GM12872 (cell line): ENCODE data around the gene PET117.

Experiments
- CTCF ChIP-seq: IDR thresholded peaks from 3 replicates; pipeline ENCODE4 v1.5.1; 2011; ENCODE audit warnings: low read depth, mild to moderate bottlenecking, low read length, moderate library complexity; ENCODE audit not compliant: insufficient read depth

PET117 gene

GRCh38 chr20:18139832-18140231 lies 2.2 kb downstream of the PET117 start:
- no peak for TF ChIP-seq CTCF

DNA sequence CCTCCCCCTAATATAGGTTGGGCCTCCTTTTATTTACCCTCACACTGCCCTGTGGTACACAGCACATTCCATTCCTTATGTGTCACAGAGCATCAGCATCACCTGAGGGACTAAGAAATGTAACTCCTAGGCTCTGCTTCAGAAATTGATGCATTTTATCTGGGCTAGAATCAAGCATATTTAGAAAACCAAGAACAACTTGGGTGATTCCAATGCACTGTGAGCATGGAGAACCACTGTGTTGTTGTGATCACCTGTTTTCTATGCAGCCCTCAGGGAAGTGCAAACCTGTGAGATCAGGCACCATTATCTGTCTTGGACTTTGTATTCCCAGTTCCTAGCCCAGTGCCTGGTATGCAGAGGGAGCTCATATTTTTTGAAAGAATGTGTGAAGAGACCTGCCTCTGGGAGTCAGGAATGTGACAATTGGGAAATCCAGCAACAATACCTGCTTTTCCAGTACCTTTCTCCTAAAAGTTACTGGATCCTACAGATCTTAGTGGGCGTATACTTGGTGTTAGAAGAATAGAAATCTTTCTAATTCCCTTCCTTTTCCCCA lies 7.0 kb downstream of the PET117 start:
- no peak for TF ChIP-seq CTCF

DNA sequence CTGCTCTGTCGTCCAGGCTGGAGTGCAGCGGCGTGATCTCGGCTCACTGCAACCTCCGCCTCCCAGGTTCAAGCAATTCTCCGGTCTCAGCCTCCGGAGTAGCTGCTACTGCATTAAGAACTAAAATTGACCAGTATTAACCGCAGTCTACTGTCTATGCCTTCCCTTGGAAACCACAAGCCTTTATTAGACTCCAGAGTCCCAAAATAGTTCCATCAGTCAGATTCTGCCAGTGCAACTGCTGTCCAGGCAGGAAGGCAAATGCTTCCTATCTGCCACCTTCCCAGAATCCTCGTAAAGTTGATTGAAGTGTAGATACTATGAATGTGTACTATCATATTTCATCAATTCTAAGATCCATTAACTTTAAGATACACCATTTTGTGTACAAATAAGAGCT lies 16.7 kb downstream of the PET117 start:
- no peak for TF ChIP-seq CTCF

DNA sequence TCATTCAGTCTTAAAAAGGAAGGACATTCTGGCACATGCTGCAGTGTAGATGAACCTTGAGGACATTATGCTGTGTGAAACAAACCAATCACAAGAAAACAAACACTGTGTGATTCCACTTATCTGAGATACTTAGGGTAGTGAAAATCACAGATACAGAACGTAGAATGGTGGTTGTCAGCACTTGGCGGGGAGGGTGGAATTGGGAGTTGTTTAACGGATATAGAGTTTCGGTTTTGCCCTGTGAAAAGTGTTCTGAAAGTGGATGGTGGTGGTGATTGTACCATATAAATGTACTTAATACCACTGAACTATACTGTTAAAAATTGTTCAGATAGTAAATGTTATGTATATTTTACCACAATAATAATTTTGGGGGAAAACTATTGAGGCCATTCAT lies 18.4 kb downstream of the PET117 start:
- no peak for TF ChIP-seq CTCF

GRCh38 chr20:18164356-18164755 lies 26.7 kb downstream of the PET117 start:
- TF ChIP-seq CTCF: no peak

DNA sequence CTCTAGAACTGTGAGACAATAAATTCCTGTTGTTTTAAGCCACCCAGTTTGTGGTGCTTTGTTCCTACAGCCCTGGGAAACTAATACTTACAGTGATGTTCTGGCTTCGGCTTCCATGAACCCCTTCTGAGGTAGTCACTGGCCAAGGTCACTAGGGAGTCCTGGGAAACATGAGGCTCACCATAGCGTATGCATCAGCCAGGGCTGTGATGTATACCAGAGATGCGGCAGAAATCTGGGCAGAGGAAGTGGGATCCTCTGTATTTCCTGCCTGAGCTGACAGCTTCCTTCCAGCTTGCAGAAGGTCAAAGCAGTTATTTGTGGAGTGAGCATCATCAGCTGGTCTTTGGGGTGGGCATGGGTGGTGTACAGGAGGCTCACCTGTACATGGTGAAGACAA lies 27.9 kb downstream of the PET117 start:
- no peak for TF ChIP-seq CTCF

GRCh38 chr20:18166241-18166881 lies 28.7 kb downstream of the PET117 start:
- no peak for TF ChIP-seq CTCF
